NCI-H1048 (cell line): Measurements from ENCODE around the gene PPP4R3C.
"Not testable (repeated sequence)": the region's sequence is repeated elsewhere in the genome, so short reads cannot be mapped to it uniquely, and the experiment has no call there.

Source experiments
- DNase-seq: peaks from one replicate; lab custom pipeline; 2025; lab: John Stamatoyannopoulos, UW

Gene PPP4R3C

GRCh38 chrX:27463187-27463586, at the start of gene PPP4R3C:
Gene PPP4R3C (minus strand): TSS chrX:27463341. CDS start chrX:27463296, 45 bp downstream.
- no peak for DNase-seq

GRCh38 chrX:27491397-27491796, 28.3 kb upstream of the PPP4R3C start:
- DNase-seq = no peak

DNA sequence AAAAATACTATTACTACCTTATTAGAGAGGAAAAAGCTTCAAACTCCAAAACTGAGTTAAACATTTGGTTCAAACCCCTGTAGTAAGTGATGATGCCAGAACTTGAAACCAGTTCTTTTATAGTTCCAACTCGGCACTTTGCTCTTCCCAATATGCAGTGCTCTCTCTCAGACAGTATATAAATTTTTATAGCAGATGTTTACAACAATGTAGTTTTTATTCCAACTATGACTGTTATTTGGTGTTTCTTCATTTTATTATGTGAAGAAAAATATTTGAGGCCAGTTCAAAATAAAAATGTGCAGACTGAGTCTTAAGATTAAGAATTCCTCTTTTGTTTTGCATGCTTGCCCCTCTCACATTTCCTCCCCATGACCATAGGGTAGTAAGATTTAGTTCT, 2.9 kb upstream of the PPP4R3C start:
- DNase-seq = no peak

GRCh38 chrX:27465036-27465435, 1.9 kb upstream of the PPP4R3C start:
- no peak for DNase-seq

DNA sequence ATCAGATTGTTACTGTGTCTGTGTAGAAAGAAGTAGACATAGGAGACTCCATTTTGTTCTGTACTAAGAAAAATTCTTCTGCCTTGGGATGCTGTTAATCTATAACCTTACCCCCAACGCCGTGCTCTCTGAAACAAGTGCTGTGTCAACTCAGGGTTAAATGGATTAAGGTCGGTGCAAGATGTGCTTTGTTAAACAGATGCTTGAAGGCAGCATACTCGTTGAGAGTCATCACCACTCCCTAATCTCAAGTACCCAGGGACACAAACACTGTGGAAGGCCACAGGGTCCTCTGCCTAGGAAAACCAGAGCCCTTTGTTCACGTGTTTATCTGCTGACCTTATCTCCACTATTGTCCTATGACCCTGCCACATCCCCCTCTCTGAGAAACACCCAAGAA, 4.0 kb downstream of the PPP4R3C start:
- not testable (repeated sequence) for DNase-seq

DNA sequence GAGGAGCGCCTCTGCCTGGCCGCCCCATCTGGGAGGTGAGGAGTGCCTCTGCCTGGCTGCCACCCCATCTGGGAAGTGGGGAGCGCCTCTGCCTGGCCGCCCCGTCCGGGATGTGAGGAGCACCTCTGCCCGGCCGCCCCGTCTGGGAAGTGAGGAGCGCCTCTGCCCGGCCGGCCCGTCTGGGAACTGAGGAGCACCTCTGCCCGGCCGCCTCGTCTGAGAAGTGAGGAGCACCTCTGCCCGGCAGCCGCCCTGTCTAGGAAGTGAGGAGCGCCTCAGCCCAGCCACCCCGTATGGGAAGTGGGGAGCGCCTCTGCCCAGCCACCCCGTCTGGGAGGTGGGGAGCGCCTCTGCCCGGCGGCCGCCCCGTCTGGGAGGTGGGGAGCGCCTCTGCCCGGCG, 4.6 kb downstream of the PPP4R3C start:
- not testable (repeated sequence) for DNase-seq

- DNase-seq = no peak
These were observed 11.8 kb downstream of the PPP4R3C start for GRCh38 chrX:27451324-27451723.

- no peak for DNase-seq
These were observed 16.7 kb downstream of the PPP4R3C start for GRCh38 chrX:27446423-27446822.

DNA sequence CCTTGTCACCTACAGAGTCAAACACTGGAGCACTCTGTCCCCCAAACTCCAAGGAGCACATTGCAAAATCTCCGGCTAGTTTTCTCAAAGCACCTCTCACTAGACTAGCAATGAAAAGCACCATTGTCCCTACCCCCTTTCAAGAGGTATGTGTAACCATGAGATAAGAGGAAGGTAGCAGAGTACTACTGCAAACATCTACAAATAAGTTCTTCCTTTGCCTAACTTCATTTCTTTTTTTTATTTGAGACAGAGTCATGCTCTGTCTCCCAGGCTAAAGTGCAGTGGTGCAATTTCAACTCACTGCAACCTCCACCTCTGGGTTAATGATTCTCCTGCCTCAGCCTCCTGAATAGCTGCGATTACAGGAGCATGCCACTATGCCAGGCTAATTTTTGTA, 17.7 kb downstream of the PPP4R3C start:
- no peak for DNase-seq

GRCh38 chrX:27444093-27444908, 18.8 kb downstream of the PPP4R3C start:
- no peak for DNase-seq

- not testable (repeated sequence) for DNase-seq
These were observed 20.7 kb downstream of the PPP4R3C start for GRCh38 chrX:27442392-27442791.

DNA sequence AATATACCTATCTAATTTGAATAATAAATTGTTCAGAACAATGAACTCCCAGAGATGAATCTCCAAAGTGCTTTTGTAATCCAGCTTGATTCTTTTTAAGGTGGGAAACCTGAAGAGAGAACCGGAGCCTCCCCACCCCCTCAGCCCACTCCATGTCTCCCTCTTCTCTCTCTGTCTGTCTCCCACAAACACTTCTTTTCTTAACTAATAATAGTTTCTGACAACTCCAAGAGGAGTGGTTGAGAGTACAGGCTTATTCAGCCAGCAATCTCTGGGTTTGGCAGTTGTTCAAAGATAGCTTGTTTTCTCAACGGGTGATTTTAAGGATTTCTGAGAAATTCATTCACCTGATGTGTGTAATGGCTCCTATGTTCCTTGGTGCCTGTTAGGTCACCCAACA, 23.4 kb downstream of the PPP4R3C start:
- DNase-seq = no peak

- no peak for DNase-seq
These were observed 24.2 kb downstream of the PPP4R3C start for GRCh38 chrX:27438937-27439336.

GRCh38 chrX:27435031-27435430, 28.1 kb downstream of the PPP4R3C start:
- DNase-seq = no peak
